IPS-NIHi11 (cell line): Measurements from ENCODE around the gene CT45A6.
"Not testable (repeated sequence)": the region's sequence is repeated elsewhere in the genome, so short reads cannot be mapped to it uniquely, and the experiment has no call there.

Experiments
- DNase-seq: peaks from one replicate; pipeline ENCODE4 v3.0.0; 2012; ENCODE audit warnings: mixed read lengths, low spot score

CT45A6 gene

GRCh38 chrX:135802687-135803086, at the start of gene CT45A6:
TSS of gene CT45A6 (minus strand) at chrX:135802787. CDS start at chrX:135798993, 3,794 bp downstream.
- not testable (repeated sequence) for DNase-seq

GRCh38 chrX:135837180-135837579, 34.6 kb upstream of the CT45A6 start, which contains the start of gene CT45A7:
TSS of gene CT45A7 (minus strand) at chrX:135837280. CDS start at chrX:135833533, 3,747 bp downstream.
- DNase-seq = not testable (repeated sequence)

- not testable (repeated sequence) for DNase-seq
Observed at GRCh38 chrX:135819912-135820311, 17.3 kb upstream of the CT45A6 start, which contains the start of gene CT45A2. TSS of gene CT45A2 (minus strand) at chrX:135820012. CDS start at chrX:135816265, 3,747 bp downstream.

- not testable (repeated sequence) for DNase-seq
Observed at GRCh38 chrX:135785403-135785802, 17.2 kb downstream of the CT45A6 start, which contains the start of gene CT45A5. TSS of gene CT45A5 (minus strand) at chrX:135785503. CDS start at chrX:135781729, 3,774 bp downstream.

GRCh38 chrX:135768091-135768490, 34.5 kb downstream of the CT45A6 start, which contains the start of gene CT45A3:
TSS of gene CT45A3 (minus strand) at chrX:135768191. CDS start at chrX:135764444, 3,747 bp downstream.
- not testable (repeated sequence) for DNase-seq

- DNase-seq = not testable (repeated sequence)
Observed at GRCh38 chrX:135744739-135745138, 57.8 kb downstream of the CT45A6 start.
